ENCODE data around the gene RCSD1.

The RCSD1 gene

DNA sequence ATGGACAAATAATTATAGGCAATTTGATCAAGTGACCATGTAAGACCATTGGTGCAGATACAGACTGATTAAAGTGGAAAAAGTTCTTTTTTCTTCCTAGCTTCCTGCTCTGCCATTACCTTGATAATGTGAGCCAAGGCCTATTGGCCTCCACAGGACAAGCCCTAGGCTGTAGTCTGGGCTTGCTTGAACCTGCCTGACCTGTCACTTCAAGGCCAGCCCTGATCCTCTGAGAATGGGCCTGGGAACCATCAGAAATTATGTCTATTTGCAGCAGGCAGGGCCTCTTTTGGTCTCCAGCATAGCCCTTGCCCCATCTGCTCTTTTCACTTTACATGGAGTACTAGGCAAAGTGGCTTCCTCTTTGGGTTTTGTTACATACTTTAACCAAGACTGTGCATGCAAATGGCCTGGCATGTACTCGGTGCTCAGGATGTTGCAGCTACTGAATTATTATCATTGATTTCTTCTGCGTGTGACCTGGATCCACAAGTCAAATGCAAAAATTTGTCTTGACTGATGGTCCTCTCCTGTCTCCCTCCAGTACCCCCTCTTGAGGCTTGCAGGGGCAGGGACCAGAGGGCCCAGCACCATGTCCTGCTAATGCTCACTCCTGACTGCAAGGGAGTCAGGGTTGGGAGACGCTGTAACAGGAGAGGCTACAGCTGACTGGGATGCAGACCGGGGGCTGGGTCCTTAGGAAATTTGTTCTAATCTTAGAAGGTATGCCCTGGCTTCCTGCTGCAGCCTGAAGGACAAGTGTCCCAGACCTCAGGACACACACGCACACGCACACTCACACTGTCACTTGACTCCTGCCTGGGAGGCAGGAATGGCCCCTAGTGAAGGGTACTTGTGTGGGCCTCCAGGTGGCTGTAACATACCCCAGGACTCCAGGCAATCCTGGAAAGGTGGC is 39.4 kb downstream of the RCSD1 start:
- in situ Hi-C loops (cut with MboI; ENCODE audit: low pct_unique_long_range_greater_than_20kb, low sequenced_read_pairs, unreplicated experiment) = no loop called here
- DNase-seq (ENCODE audit: low spot score) = no peak
- TF ChIP-seq, protein P1, sequence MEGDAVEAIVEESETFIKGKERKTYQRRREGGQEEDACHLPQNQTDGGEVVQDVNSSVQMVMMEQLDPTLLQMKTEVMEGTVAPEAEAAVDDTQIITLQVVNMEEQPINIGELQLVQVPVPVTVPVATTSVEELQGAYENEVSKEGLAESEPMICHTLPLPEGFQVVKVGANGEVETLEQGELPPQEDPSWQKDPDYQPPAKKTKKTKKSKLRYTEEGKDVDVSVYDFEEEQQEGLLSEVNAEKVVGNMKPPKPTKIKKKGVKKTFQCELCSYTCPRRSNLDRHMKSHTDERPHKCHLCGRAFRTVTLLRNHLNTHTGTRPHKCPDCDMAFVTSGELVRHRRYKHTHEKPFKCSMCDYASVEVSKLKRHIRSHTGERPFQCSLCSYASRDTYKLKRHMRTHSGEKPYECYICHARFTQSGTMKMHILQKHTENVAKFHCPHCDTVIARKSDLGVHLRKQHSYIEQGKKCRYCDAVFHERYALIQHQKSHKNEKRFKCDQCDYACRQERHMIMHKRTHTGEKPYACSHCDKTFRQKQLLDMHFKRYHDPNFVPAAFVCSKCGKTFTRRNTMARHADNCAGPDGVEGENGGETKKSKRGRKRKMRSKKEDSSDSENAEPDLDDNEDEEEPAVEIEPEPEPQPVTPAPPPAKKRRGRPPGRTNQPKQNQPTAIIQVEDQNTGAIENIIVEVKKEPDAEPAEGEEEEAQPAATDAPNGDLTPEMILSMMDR (IDR thresholded peaks at IDR 0.05; ENCODE audit: extremely low read depth, insufficient read depth, missing control alignments) = no peak

DNA sequence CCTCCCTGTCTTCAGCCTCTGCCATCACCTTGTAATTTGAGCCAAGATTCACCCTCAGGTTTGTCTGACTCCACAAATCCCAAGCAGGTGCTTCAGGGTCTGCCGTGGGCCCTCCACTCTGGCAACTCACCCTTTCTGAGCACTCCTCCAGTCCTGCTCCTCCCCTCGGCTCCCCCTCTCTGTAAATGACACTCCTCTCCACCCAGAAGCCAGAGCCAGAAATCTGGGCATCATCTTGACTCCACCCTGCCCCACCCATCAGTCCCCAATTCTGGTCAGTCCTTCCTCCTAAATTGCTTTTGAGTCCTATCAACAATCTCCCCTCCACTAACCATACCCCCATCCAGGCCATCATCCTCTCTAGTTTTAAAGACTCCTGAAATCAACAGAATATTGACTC is 40.5 kb downstream of the RCSD1 start:
- no peak for DNase-seq (ENCODE audit: low spot score)
- in situ Hi-C loops (cut with MboI; ENCODE audit: low pct_unique_long_range_greater_than_20kb, low sequenced_read_pairs, unreplicated experiment) = no loop called here
- TF ChIP-seq, protein P1 (IDR thresholded peaks at IDR 0.05; ENCODE audit: extremely low read depth, insufficient read depth, missing control alignments) = no peak

DNA sequence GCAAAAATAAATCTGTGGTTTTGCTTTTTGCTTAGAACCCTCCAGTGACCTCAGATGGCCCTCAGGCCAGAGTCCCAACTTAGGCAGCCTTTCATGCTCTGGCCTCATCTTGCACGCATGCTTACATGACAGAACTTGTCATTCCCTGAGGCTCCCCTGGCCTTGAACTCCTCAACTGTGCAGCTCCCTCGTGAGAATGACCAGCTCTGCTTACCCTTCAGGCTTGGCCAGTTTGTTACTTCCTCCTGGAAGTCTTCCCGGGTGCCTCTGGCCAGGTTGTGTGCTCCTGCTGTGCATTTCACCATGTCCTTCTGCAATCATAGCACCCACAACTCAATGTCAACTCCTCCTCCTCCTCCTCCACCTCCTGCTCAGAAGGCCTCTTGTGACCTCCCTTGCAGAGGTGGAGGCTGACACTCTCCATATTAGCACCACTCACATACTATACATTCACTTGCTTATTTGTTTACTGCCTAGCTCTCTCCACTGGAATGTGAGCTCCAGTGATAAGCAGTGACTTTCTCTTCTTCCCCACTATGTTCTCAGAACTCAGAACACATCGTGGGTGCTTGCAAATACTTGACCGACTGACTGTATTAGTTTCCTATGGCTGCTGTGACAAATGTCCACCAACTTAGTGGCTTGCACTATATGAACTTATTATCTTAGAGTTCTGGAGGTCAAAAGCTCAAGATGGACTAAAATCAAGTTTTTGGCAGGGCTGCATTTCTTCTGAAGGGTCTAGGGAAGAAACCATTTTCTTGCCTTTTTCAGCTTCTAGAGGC is 41.9 kb downstream of the RCSD1 start:
- in situ Hi-C loops (cut with MboI; ENCODE audit: low pct_unique_long_range_greater_than_20kb, low sequenced_read_pairs, unreplicated experiment) = no loop called here
- DNase-seq (ENCODE audit: low spot score) = no peak
- TF ChIP-seq, protein P1 (IDR thresholded peaks at IDR 0.05; ENCODE audit: extremely low read depth, insufficient read depth, missing control alignments) = no peak

DNA sequence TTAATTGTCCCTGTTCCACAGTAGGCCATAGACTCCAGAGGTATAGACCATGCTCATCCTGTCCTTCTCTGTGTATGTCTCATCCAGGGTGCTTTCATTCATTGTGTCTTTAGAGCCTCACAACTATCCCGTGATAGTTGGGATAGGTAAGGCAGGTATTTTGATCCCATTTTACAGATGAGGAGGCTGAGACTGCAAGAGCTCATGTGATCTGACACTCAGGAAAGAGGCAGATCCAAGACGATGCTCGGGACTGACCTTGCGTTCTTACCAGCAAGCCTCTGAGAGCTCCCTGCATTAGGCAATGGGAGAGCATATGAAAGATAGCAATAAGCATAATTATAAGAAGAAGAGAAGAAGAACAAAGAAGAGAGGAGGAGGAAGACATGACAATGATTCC is 42.8 kb downstream of the RCSD1 start:
- TF ChIP-seq, protein P1 (IDR thresholded peaks at IDR 0.05; ENCODE audit: extremely low read depth, insufficient read depth, missing control alignments) = no peak
- no peak for DNase-seq (ENCODE audit: low spot score)
- in situ Hi-C loops (cut with MboI; ENCODE audit: low pct_unique_long_range_greater_than_20kb, low sequenced_read_pairs, unreplicated experiment) = no loop called here

DNA sequence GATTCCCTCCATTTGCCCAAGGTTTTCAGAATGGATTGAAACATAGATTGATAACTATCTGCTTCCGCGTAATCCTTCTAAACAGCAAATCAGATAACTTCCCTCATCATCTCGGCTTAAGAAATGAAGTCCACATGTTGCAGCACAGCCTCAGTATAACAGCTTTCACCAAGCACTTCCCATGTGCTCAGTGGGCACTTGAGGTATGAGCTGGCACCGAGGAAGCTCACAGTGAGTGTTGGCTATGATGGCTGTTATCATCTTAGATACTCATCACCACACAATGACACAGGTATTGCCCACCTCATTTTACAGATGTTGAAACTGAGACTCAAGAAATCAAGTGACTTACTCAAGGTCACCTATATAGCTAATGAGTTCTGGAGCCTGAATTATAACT is 43.2 kb downstream of the RCSD1 start:
- in situ Hi-C loops (cut with MboI; ENCODE audit: low pct_unique_long_range_greater_than_20kb, low sequenced_read_pairs, unreplicated experiment) = no loop called here
- no peak for DNase-seq (ENCODE audit: low spot score)
- TF ChIP-seq, protein P1 (IDR thresholded peaks at IDR 0.05; ENCODE audit: extremely low read depth, insufficient read depth, missing control alignments) = no peak

DNA sequence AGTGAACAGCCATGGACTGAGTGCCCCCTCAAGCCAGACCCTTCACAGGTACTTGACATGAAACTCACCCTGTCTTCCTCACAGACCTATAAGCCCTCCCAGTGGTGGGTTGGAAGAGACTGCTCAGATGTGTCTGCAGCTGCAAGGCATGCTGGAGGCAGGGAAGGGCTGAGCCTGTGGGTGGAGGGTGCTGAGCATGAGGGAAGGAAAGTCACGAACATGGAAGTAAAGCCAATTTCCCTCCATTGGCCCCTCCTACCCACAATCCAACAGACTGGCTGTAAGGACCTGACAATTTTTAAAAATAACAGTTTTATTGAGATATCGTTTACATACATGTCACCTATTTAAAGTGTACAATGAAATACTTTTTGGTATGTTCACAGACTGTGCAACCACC is 44.1 kb downstream of the RCSD1 start:
- TF ChIP-seq, protein P1 (IDR thresholded peaks at IDR 0.05; ENCODE audit: extremely low read depth, insufficient read depth, missing control alignments) = no peak
- no peak for DNase-seq (ENCODE audit: low spot score)
- in situ Hi-C loops (cut with MboI; ENCODE audit: low pct_unique_long_range_greater_than_20kb, low sequenced_read_pairs, unreplicated experiment) = no loop called here

All from GM13977 (cell line).